ENCODE data around the gene HPS5. TPM values are rescaled to one million over a fixed set of nuclear protein-coding genes. Genes with fewer than 3 reads are reported as not detected.

The HPS5 gene
- total and polyA plus RNA-seq, 2 donors (not counting 3 experiments of a cell fraction or from before 2014, with no cell fraction given), result 4.7 to 14.1 TPM

- no peaks in the 10 kb centered on the region for H3K27me3 ChIP-seq (ENCODE audit: control insufficient read depth in 2 of 2, insufficient read depth in 2 of 2, low read length in 2 of 2)
- H4K20me1 ChIP-seq (replicated peaks; ENCODE audit: control insufficient read depth, extremely low read depth, insufficient read depth, low read length), result no peaks in the 10 kb centered on the region
- dilution Hi-C loops (cut with MboI; ENCODE audit: extremely low pct_ligation_motif_present, low sequenced_read_pairs), result no loop called here
- no peaks in the 10 kb centered on the region for H3K9me1 ChIP-seq (replicated peaks; ENCODE audit: control insufficient read depth, extremely low read depth, insufficient read depth, low read length)
- TF ChIP-seq MAX (IDR thresholded peaks at IDR 0.05; ENCODE audit: insufficient read depth, insufficient read length), result no peak
- no peak for TF ChIP-seq POLR2AphosphoS5 (IDR thresholded peaks at IDR 0.05; ENCODE audit: insufficient read depth, low read depth, low read length)
- no peak for TF ChIP-seq GATA2 (IDR thresholded peaks at IDR 0.05; ENCODE audit: insufficient read depth, insufficient read length, low read depth, low read length)
- TF ChIP-seq FOS (IDR thresholded peaks at IDR 0.05; ENCODE audit: borderline replicate concordance, insufficient read depth, low read length), result no peak
- no peak for TF ChIP-seq MYC (IDR thresholded peaks at IDR 0.05; ENCODE audit: low read depth, low read length)
- no peak for TF ChIP-seq POLR2A (IDR thresholded peaks at IDR 0.05; ENCODE audit: low read depth, low read length)
- TF ChIP-seq, protein P1, sequence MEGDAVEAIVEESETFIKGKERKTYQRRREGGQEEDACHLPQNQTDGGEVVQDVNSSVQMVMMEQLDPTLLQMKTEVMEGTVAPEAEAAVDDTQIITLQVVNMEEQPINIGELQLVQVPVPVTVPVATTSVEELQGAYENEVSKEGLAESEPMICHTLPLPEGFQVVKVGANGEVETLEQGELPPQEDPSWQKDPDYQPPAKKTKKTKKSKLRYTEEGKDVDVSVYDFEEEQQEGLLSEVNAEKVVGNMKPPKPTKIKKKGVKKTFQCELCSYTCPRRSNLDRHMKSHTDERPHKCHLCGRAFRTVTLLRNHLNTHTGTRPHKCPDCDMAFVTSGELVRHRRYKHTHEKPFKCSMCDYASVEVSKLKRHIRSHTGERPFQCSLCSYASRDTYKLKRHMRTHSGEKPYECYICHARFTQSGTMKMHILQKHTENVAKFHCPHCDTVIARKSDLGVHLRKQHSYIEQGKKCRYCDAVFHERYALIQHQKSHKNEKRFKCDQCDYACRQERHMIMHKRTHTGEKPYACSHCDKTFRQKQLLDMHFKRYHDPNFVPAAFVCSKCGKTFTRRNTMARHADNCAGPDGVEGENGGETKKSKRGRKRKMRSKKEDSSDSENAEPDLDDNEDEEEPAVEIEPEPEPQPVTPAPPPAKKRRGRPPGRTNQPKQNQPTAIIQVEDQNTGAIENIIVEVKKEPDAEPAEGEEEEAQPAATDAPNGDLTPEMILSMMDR (IDR thresholded peaks at IDR 0.05; ENCODE audit: extremely low read depth in 1 of 2, insufficient read depth in 1 of 2, low read depth in 1 of 2, low read length in 2 of 2), result no peak
- TF ChIP-seq EZH2 (IDR thresholded peaks at IDR 0.05; ENCODE audit: borderline replicate concordance, low read depth, low read length, severe bottlenecking), result no peak
- no peak for TF ChIP-seq JUN (IDR thresholded peaks at IDR 0.05; ENCODE audit: borderline replicate concordance, insufficient read depth, insufficient read length, low read depth)
- no peak overlapping the region for H3K9ac ChIP-seq (replicated peaks; ENCODE audit: extremely low read depth, insufficient read depth, low read length)
- DNase-seq (ENCODE audit: low read depth, low spot score), result no peak
- H3K79me2 ChIP-seq (ENCODE audit: control insufficient read depth, insufficient read depth, low read length), result no peaks in the 10 kb centered on the region
- H3K9me3 ChIP-seq (replicated peaks; ENCODE audit: control insufficient read depth, insufficient read depth, low read length), result no peaks in the 10 kb centered on the region
- no peak overlapping the region for H3K27ac ChIP-seq (ENCODE audit: insufficient read depth, low read depth, low read length)
- no peak overlapping the region for H3K4me2 ChIP-seq (ENCODE audit: insufficient read depth, low read length)
- CTCF ChIA-PET, result no interaction called here
- H3K4me3 ChIP-seq (replicated peaks in 1 of 3; ENCODE audit: insufficient read depth in 1 of 3, low read depth in 1 of 3, low read length in 3 of 3), result no peak overlapping the region
- POLR2A ChIA-PET, result no interaction called here
- FAIRE-seq, result no peak
- H3K4me1 ChIP-seq (ENCODE audit: control insufficient read depth, extremely low read depth, insufficient read depth, low read length), result no peaks in the 10 kb centered on the region
- BruUV-seq (replicated peaks), result no TSS peak
- peaks cover 12 to 18% of the 10 kb centered on the region in 2 experiments for H3K36me3 ChIP-seq (ENCODE audit: control insufficient read depth in 2 of 2, extremely low read depth in 1 of 2, insufficient read depth in 2 of 2, low read length in 2 of 2)
- intact Hi-C loops (cut with micrococcal nuclease), result no loop called here
- no peak overlapping the region for H2AFZ ChIP-seq (ENCODE audit: low read depth, low read length)
Measured at GRCh38 chr11:18365741-18366140, 43.8 kb upstream of the HPS5 start.

All from endothelial cell of umbilical vein (primary cell).